Neuronal stem cell (in vitro differentiated cells): Measurements from ENCODE around the gene ADCY9.
A peak's percentile ranks its signal among the peaks of the same experiment; 100 is the strongest.

Experiments
- DNase-seq: peaks from one replicate; pipeline ENCODE4 v3.0.0-alpha.2; 2013; ENCODE audit warnings: low spot score
- H2AFZ ChIP-seq: one replicate; pipeline ENCODE4 v1.6.1; 2013; ENCODE audit warnings: mild to moderate bottlenecking, low read length, inconsistent platforms
- H2AK5ac ChIP-seq: 2 replicates; pipeline ENCODE4 v1.6.1; 2013; ENCODE audit warnings: low read depth, mild to moderate bottlenecking, inconsistent platforms, low read length, moderate library complexity, mixed read lengths
- H2BK120ac ChIP-seq: 2 replicates; pipeline ENCODE4 v1.6.1; 2013; ENCODE audit warnings: low read depth, mild to moderate bottlenecking, inconsistent platforms, low read length, moderate library complexity, mixed read lengths
- H2BK12ac ChIP-seq: one replicate; pipeline ENCODE4 v1.6.1; 2013; ENCODE audit warnings: low read length, inconsistent platforms
- H2BK15ac ChIP-seq: 2 replicates; pipeline ENCODE4 v1.6.1; 2013; ENCODE audit warnings: mild to moderate bottlenecking, low read length, inconsistent platforms, mixed read lengths
- H2BK5ac ChIP-seq: one replicate; pipeline ENCODE4 v1.6.1; 2013; ENCODE audit warnings: inconsistent platforms, mild to moderate bottlenecking, low read length, moderate library complexity
- H3K14ac ChIP-seq: one replicate; pipeline ENCODE4 v1.6.1; 2013; ENCODE audit warnings: low read length, inconsistent platforms
- H3K18ac ChIP-seq: 2 replicates; pipeline ENCODE4 v1.6.1; 2013; ENCODE audit warnings: low read length, inconsistent platforms
- H3K23ac ChIP-seq: 2 replicates; pipeline ENCODE4 v1.6.1; 2013; ENCODE audit warnings: low read depth, mild to moderate bottlenecking, mixed read lengths, low read length, inconsistent platforms; ENCODE audit not compliant: poor library complexity
- H3K27ac ChIP-seq: replicated peaks from 3 replicates; pipeline ENCODE4 v1.5.1; 2013; ENCODE audit warnings: low read length, inconsistent platforms
- H3K27me3 ChIP-seq, 3 experiments: 2 replicates each; pipeline ENCODE4 v1.6.1; 2013; ENCODE audit warnings: low read length in 3 of 3, mild to moderate bottlenecking in 2 of 3, inconsistent platforms in 1 of 3, low read depth in 1 of 3, mixed read lengths in 1 of 3, moderate library complexity in 1 of 3; ENCODE audit not compliant: control insufficient read depth in 3 of 3, insufficient read depth in 3 of 3
- H3K36me3 ChIP-seq, 2 donors: replicated peaks in 1 of 2; 2 replicates each; pipeline ENCODE4 v1.6.1; 2013; ENCODE audit warnings: low read length in 2 of 2; ENCODE audit not compliant: control insufficient read depth in 2 of 2, insufficient read depth in 2 of 2
- H3K4ac ChIP-seq: 2 replicates; pipeline ENCODE4 v1.6.1; 2013; ENCODE audit warnings: inconsistent platforms, mild to moderate bottlenecking, low read length, moderate library complexity
- H3K4me1 ChIP-seq, 2 donors: 1 replicate in 1 of 2; 2 replicates in 1 of 2; pipeline ENCODE4 v1.6.1; 2013; ENCODE audit warnings: low read length in 2 of 2, low read depth in 1 of 2; ENCODE audit not compliant: control insufficient read depth in 2 of 2, insufficient read depth in 1 of 2
- H3K4me2 ChIP-seq: one replicate; pipeline ENCODE4 v1.6.1; 2013; ENCODE audit warnings: mild to moderate bottlenecking, low read length, inconsistent platforms; ENCODE audit not compliant: insufficient read depth, poor library complexity, severe bottlenecking
- H3K4me3 ChIP-seq, 2 donors: 2 replicates each; pipeline ENCODE4 v1.5.1; 2013; ENCODE audit warnings: low read length in 2 of 2, mild to moderate bottlenecking in 2 of 2, inconsistent platforms in 1 of 2, moderate library complexity in 1 of 2
- H3K79me1 ChIP-seq: one replicate; pipeline ENCODE4 v1.6.1; 2013; ENCODE audit warnings: low read depth, mild to moderate bottlenecking, inconsistent platforms, low read length, moderate library complexity
- H3K9ac ChIP-seq: one replicate; pipeline ENCODE4 v1.6.1; 2013; ENCODE audit warnings: mild to moderate bottlenecking, low read depth, low read length, inconsistent platforms; ENCODE audit not compliant: poor library complexity
- H3K9me3 ChIP-seq, 2 donors: replicated peaks in 1 of 2; 2 replicates each; pipeline versions ENCODE3 to v1.6.1; 2013; ENCODE audit warnings: low read length in 2 of 2, mild to moderate bottlenecking in 2 of 2, inconsistent platforms in 1 of 2, low read depth in 1 of 2, mixed read lengths in 1 of 2, moderate library complexity in 1 of 2; ENCODE audit not compliant: control insufficient read depth in 2 of 2, insufficient read depth in 1 of 2
- H4K8ac ChIP-seq: one replicate; pipeline ENCODE4 v1.6.1; 2013; ENCODE audit warnings: low read depth, mild to moderate bottlenecking, inconsistent platforms, low read length, moderate library complexity
- H4K91ac ChIP-seq: one replicate; pipeline ENCODE4 v1.6.1; 2013; ENCODE audit warnings: low read length, low read depth, mild to moderate bottlenecking, inconsistent platforms; ENCODE audit not compliant: poor library complexity
- WGBS, 2 donors: extraction: QIAGEN DNeasy Blood & Tissue Kit; methylation state at CpG; one replicate each; pipeline ENCODE4 v1.1.7; 2013; ENCODE audit warnings: missing lambda C conversion rate in 2 of 2, mixed read lengths in 1 of 2; ENCODE audit not compliant: insufficient read length in 2 of 2, insufficient replicate concordance in 1 of 2; ENCODE audit errors: extremely low coverage in 2 of 2; 5-methylcytosine and 5-hydroxymethylcytosine counted together

Gene ADCY9

DNA sequence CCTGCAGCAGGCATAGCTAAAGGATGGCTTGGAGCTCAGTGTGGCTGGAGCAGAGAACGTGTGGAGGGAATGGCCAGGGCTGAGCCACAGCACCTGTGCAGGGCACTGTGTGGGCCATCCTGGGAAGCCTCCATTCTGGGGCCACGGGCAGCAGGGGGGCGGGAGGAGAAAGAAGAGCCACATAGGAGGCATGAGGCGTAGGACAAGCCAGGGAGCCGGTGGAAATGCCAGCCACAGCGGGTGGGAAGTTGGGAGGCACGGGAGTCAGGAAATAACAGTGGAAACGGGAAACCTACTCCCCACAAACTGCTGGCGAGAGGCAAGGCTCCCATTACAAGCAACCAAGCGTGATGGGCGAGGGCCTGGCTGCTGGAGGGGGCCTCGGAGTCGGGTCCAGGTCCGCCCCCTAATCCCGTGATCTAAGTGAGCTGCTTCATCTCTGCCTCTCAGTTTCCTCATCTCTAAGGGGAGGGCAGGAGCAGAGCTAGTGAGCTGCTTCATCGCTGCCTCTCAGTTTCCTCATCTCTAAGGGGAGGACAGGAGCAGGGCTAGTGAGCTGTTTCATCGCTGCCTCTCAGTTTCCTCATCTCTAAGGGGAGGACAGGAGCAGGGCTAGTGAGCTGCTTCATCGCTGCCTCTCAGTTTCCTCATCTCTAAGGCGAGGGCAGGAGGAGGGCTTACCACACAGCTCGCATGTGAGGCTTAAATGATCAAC, 104.9 kb downstream of the ADCY9 start:
- Histone ChIP-seq H3K4ac (peak overlapping the region; percentile 24), H3K4me1 (peaks cover 4 to 10% of the 10 kb centered on the region in 2 donors), H2BK5ac (peak overlapping the region; percentile 48), H3K79me1 (no peaks in the 10 kb centered on the region), H3K4me3 (no peak overlapping the region), H3K27me3 (no peaks in the 10 kb centered on the region), H3K9ac (peak overlapping the region; percentile 10), H2BK120ac (peak overlapping the region; percentile 68), H3K4me2 (no peak overlapping the region), H4K8ac (no peak overlapping the region), H3K14ac (no peak overlapping the region), H2AFZ (no peak overlapping the region), H2BK12ac (no peak overlapping the region), H3K18ac (peak overlapping the region; percentile 84), H4K91ac (no peak overlapping the region), H3K23ac (no peak overlapping the region), H2BK15ac (peak overlapping the region; percentile 27), H3K36me3 (no peaks in the 10 kb centered on the region), H2AK5ac (peak overlapping the region; percentile 41), H3K9me3 (no peaks in the 10 kb centered on the region), H3K27ac (no peak overlapping the region)
- no CpG with 5 or more reads among the region's 20 CpGs for WGBS, 2 donors
- no peak for DNase-seq

GRCh38 chr16:4010225-4011158, 105.8 kb downstream of the ADCY9 start:
- H2BK120ac ChIP-seq, result peak overlapping the region; percentile 68
- H4K8ac ChIP-seq, result no peak overlapping the region
- peak overlapping the region in 1 of 2 donors; percentile 53 for H3K4me3 ChIP-seq
- H3K4me1 ChIP-seq, result peaks cover 0 to 9% of the 10 kb centered on the region in 2 donors
- no peaks in the 10 kb centered on the region for H3K36me3 ChIP-seq
- no CpG with 5 or more reads among the region's 32 CpGs for WGBS, 2 donors
- H3K4ac ChIP-seq, result no peak overlapping the region
- DNase-seq, result no peak
- no peak overlapping the region for H3K4me2 ChIP-seq
- no peak overlapping the region for H2AFZ ChIP-seq
- no peaks in the 10 kb centered on the region for H3K9me3 ChIP-seq
- peak overlapping the region; percentile 84 for H3K18ac ChIP-seq
- peak overlapping the region; percentile 41 for H2AK5ac ChIP-seq
- H3K23ac ChIP-seq, result peak overlapping the region; percentile 70
- no peaks in the 10 kb centered on the region for H3K27me3 ChIP-seq
- H3K9ac ChIP-seq, result no peak overlapping the region
- H2BK5ac ChIP-seq, result no peak overlapping the region
- H4K91ac ChIP-seq, result no peak overlapping the region
- peak overlapping the region; percentile 27 for H2BK15ac ChIP-seq
- H3K79me1 ChIP-seq, result no peaks in the 10 kb centered on the region
- no peak overlapping the region for H3K27ac ChIP-seq
- H3K14ac ChIP-seq, result peak overlapping the region; percentile 66
- peak overlapping the region; percentile 76 for H2BK12ac ChIP-seq

- Histone ChIP-seq H3K4me1 (peaks cover 0 to 9% of the 10 kb centered on the region in 2 donors), H3K9ac (no peak overlapping the region), H3K18ac (no peak overlapping the region), H2BK5ac (no peak overlapping the region), H3K79me1 (no peaks in the 10 kb centered on the region), H3K9me3 (no peaks in the 10 kb centered on the region), H2AK5ac (no peak overlapping the region), H3K27ac (no peak overlapping the region), H3K23ac (no peak overlapping the region), H3K4ac (no peak overlapping the region), H3K4me2 (no peak overlapping the region), H3K36me3 (no peaks in the 10 kb centered on the region), H3K27me3 (no peaks in the 10 kb centered on the region), H2BK120ac (no peak overlapping the region), H4K91ac (no peak overlapping the region), H3K14ac (no peak overlapping the region), H3K4me3 (no peak overlapping the region), H4K8ac (no peak overlapping the region), H2BK12ac (no peak overlapping the region), H2AFZ (no peak overlapping the region), H2BK15ac (no peak overlapping the region)
- no CpG with 5 or more reads among the region's 6 CpGs for WGBS, 2 donors
- no peak for DNase-seq
Observed at GRCh38 chr16:4009177-4009576, 107.1 kb downstream of the ADCY9 start.

GRCh38 chr16:4008116-4008515, 108.1 kb downstream of the ADCY9 start:
- Histone ChIP-seq H3K4ac (no peak overlapping the region), H4K91ac (no peak overlapping the region), H2BK15ac (no peak overlapping the region), H3K79me1 (no peaks in the 10 kb centered on the region), H3K27ac (no peak overlapping the region), H4K8ac (no peak overlapping the region), H2BK5ac (no peak overlapping the region), H2BK120ac (no peak overlapping the region), H3K9ac (no peak overlapping the region), H3K4me1 (peaks cover 0 to 9% of the 10 kb centered on the region in 2 donors), H3K36me3 (no peaks in the 10 kb centered on the region), H3K4me2 (no peak overlapping the region), H2AK5ac (no peak overlapping the region), H2BK12ac (no peak overlapping the region), H3K4me3 (no peak overlapping the region), H3K27me3 (no peaks in the 10 kb centered on the region), H3K14ac (no peak overlapping the region), H2AFZ (no peak overlapping the region), H3K9me3 (no peaks in the 10 kb centered on the region), H3K23ac (no peak overlapping the region), H3K18ac (no peak overlapping the region)
- WGBS, 2 donors, result no CpG with 5 or more reads among the region's 5 CpGs
- no peak for DNase-seq
